HG03460 (cell line): ENCODE data around the gene C3orf22.

Experiments
- ATAC-seq: cut with Tn5 transposase; IDR thresholded peaks from one replicate; pipeline ENCODE4 v1.9.1; 2021; ENCODE audit not compliant: unreplicated experiment

Gene C3orf22

GRCh38 chr3:126528800-126529541 lies 29.8 kb downstream of the C3orf22 start:
- ATAC-seq = no peak

GRCh38 chr3:126528419-126528799 lies 30.3 kb downstream of the C3orf22 start:
- no peak for ATAC-seq

GRCh38 chr3:126527455-126528211 lies 31.1 kb downstream of the C3orf22 start:
- ATAC-seq = no peak

GRCh38 chr3:126527006-126527405 lies 31.7 kb downstream of the C3orf22 start:
- no peak for ATAC-seq

GRCh38 chr3:126526668-126527005 lies 32.1 kb downstream of the C3orf22 start:
- ATAC-seq = no peak

GRCh38 chr3:126525853-126526667 lies 32.7 kb downstream of the C3orf22 start:
- no peak for ATAC-seq

- no peak for ATAC-seq
These were observed 33.5 kb downstream of the C3orf22 start for GRCh38 chr3:126525091-126525852.

GRCh38 chr3:126524429-126524988 lies 34.2 kb downstream of the C3orf22 start:
- no peak for ATAC-seq

- ATAC-seq = no peak
These were observed 34.8 kb downstream of the C3orf22 start, which contains the start of gene CHST13 for GRCh38 chr3:126523745-126524428. TSS of gene CHST13 (plus strand) at chr3:126524155. CDS start at chr3:126524333, 178 bp downstream.

- ATAC-seq = no peak
These were observed 36.4 kb downstream of the C3orf22 start for GRCh38 chr3:126522363-126522788.

GRCh38 chr3:126521122-126521891 lies 37.4 kb downstream of the C3orf22 start:
- no peak for ATAC-seq

- ATAC-seq = no peak
These were observed 39.0 kb downstream of the C3orf22 start for GRCh38 chr3:126519506-126520455.

GRCh38 chr3:126518779-126519177 lies 40.0 kb downstream of the C3orf22 start:
- no peak for ATAC-seq

- no peak for ATAC-seq
These were observed 40.5 kb downstream of the C3orf22 start for GRCh38 chr3:126517986-126518778.

GRCh38 chr3:126517291-126517951 lies 41.3 kb downstream of the C3orf22 start, which contains the start of gene UROC1:
TSS of gene UROC1 (minus strand) at chr3:126517773. CDS start at chr3:126517719, 54 bp downstream.
- no peak for ATAC-seq

GRCh38 chr3:126516936-126517290 lies 41.8 kb downstream of the C3orf22 start:
- no peak for ATAC-seq
